Activated CD8-positive, alpha-beta T cell treated with anti-CD3 and anti-CD28 coated beads for 36 hours (primary cell): Measurements from ENCODE around the gene POLDIP2. TPM values are rescaled to one million over a fixed set of nuclear protein-coding genes. Genes with fewer than 3 reads are reported as not detected.
A peak's percentile ranks its signal among the peaks of the same experiment; 100 is the strongest.

Experiments
- ATAC-seq: fragments of 200-7000 bp; cut with Tn5 transposase; one replicate; pipeline ENCODE4 v1.10.0; 2021; ENCODE audit warnings: mild to moderate bottlenecking, moderate library complexity
- CTCF ChIA-PET: fragments of 350-600 bp; sonication (Branson Sonifier 250); formaldehyde crosslinking; loops from one replicate; lab custom pipeline; 2021; ENCODE audit warnings: antibody characterized with exemption; lab: Charles Lee
- POLR2A ChIA-PET: fragments of 350-600 bp; sonication (Branson Sonifier 250); formaldehyde crosslinking; loops from one replicate; lab custom pipeline; 2021; ENCODE audit warnings: antibody characterized with exemption; lab: Charles Lee
- DNase-seq: peaks from one replicate; pipeline ENCODE4 v3.0.0-alpha.2; 2020
- H3K27ac Mint-ChIP-seq: one replicate; pipeline ENCODE4 v1.8.0; 2021; ENCODE audit warnings: mild to moderate bottlenecking, mixed read lengths
- H3K27me3 Mint-ChIP-seq: one replicate; pipeline ENCODE4 v1.8.0; 2021; ENCODE audit warnings: mixed read lengths
- H3K36me3 Mint-ChIP-seq: one replicate; pipeline ENCODE4 v1.8.0; 2021; ENCODE audit warnings: low read depth, mixed read lengths
- H3K4me1 Mint-ChIP-seq: one replicate; pipeline ENCODE4 v1.8.0; 2021; ENCODE audit warnings: low read depth, mixed read lengths
- H3K4me3 Mint-ChIP-seq: one replicate; pipeline ENCODE4 v1.8.0; 2021; ENCODE audit warnings: mild to moderate bottlenecking, moderate library complexity, mixed read lengths
- H3K9me3 Mint-ChIP-seq: one replicate; pipeline ENCODE4 v1.8.0; 2021; ENCODE audit warnings: mixed read lengths
- CTCF ChIP-seq: fragments of 200-600 bp; IDR thresholded peaks from one replicate; pipeline ENCODE4 v1.8.0; 2022; ENCODE audit warnings: antibody characterized with exemption, mild to moderate bottlenecking
- intact Hi-C: fragments of 100-400 bp; cut with micrococcal nuclease; formaldehyde crosslinking; loops from one replicate; pipeline ENCODE4 v1.10.0; 2022
- total RNA-seq, 2 experiments: library from RNA; stranded (reverse); gene quantifications; one replicate each; pipeline ENCODE4 v1.2.3, GENCODE V29; 2021

Gene POLDIP2
- total RNA-seq, 2 experiments from 2014 or later, result 87.6 to 88.7 TPM

GRCh38 chr17:28370744-28371103, 13.4 kb upstream of the POLDIP2 start:
- H3K27me3 Mint-ChIP-seq, result no peaks in the 10 kb centered on the region
- DNase-seq (no peak), ATAC-seq (no peak)
- peak overlapping the region; percentile 84 for H3K4me3 Mint-ChIP-seq
- no peak for TF ChIP-seq CTCF
- intact Hi-C loops, result no loop called here
- H3K36me3 Mint-ChIP-seq, result peaks cover 9% of the 10 kb centered on the region
- peak overlapping the region; percentile 86 for H3K27ac Mint-ChIP-seq
- ChIA-PET CTCF (interaction anchor here (1.4 to 1.7 kb wide), 2 partner anchors 14 to 44 kb away, joined by 3 to 4 read pairs; no protein-coding TSS in a partner anchor), POLR2A (interaction anchor here (1.5 to 5.5 kb wide), 3 partner anchors 9 to 17 kb away, joined by 3 to 35 read pairs (median 5); partner anchors contain the start of gene POLDIP2)
- H3K4me1 Mint-ChIP-seq, result peaks cover 20% of the 10 kb centered on the region
- no peaks in the 10 kb centered on the region for H3K9me3 Mint-ChIP-seq

GRCh38 chr17:28370035-28370743, 12.9 kb upstream of the POLDIP2 start, which contains the start of gene VTN:
TSS of gene VTN (minus strand) at chr17:28370307. CDS start at chr17:28370203, 104 bp downstream.
- Mint-ChIP-seq H3K4me3 (peak within 1 kb of the TSS; percentile 84), H3K4me1 (peaks cover 20% of the 10 kb centered on the region), H3K27ac (peak within 1 kb of the TSS; percentile 86), H3K27me3 (no peaks in the 10 kb centered on the region), H3K36me3 (peaks cover 9% of the 10 kb centered on the region), H3K9me3 (no peaks in the 10 kb centered on the region)
- CTCF ChIA-PET, result interaction anchor here (1.4 to 1.7 kb wide), 2 partner anchors 14 to 44 kb away, joined by 3 to 4 read pairs; no protein-coding TSS in a partner anchor
- DNase-seq, result no peak
- no peak for TF ChIP-seq CTCF
- intact Hi-C loops, result no loop called here
- POLR2A ChIA-PET, result interaction anchor here (1.5 to 5.5 kb wide), 3 partner anchors 10 to 17 kb away, joined by 3 to 35 read pairs (median 5); partner anchors contain the start of gene POLDIP2
- ATAC-seq, result no peak

- H3K4me3 Mint-ChIP-seq, result no peak overlapping the region
- H3K9me3 Mint-ChIP-seq, result no peaks in the 10 kb centered on the region
- H3K27me3 Mint-ChIP-seq, result no peaks in the 10 kb centered on the region
- TF ChIP-seq CTCF, result no peak
- no peak for ATAC-seq
- H3K27ac Mint-ChIP-seq, result no peak overlapping the region
- H3K4me1 Mint-ChIP-seq, result peaks cover 20% of the 10 kb centered on the region
- H3K36me3 Mint-ChIP-seq, result peaks cover 5% of the 10 kb centered on the region
- POLR2A ChIA-PET, result interaction anchor here (1.8 to 5.5 kb wide), 3 partner anchors 11 to 15 kb away, joined by 5 to 35 read pairs (median 5); partner anchors contain the start of gene POLDIP2
- CTCF ChIA-PET, result no interaction called here
- intact Hi-C loops, result no loop called here
- peak; percentile 27 for DNase-seq
Observed at GRCh38 chr17:28369684-28370034, 12.3 kb upstream of the POLDIP2 start.

- Mint-ChIP-seq H3K4me3 (no peak overlapping the region), H3K27ac (no peak overlapping the region), H3K9me3 (no peaks in the 10 kb centered on the region), H3K4me1 (peaks cover 20% of the 10 kb centered on the region), H3K36me3 (peaks cover 5% of the 10 kb centered on the region), H3K27me3 (no peaks in the 10 kb centered on the region)
- CTCF ChIA-PET, result interaction anchor here (1.5 kb wide), 1 partner anchor 48 kb away, joined by 5 read pairs; no protein-coding TSS in a partner anchor
- no peak for TF ChIP-seq CTCF
- DNase-seq (no peak), ATAC-seq (no peak)
- intact Hi-C loops, result no loop called here
- POLR2A ChIA-PET, result interaction anchor here (1.8 to 5.5 kb wide), 3 partner anchors 11 to 15 kb away, joined by 5 to 35 read pairs (median 5); partner anchors contain the start of gene POLDIP2
Observed at GRCh38 chr17:28368915-28369683, 11.8 kb upstream of the POLDIP2 start.
